Measurements from ENCODE around the gene HERC3. TPM values are rescaled to one million over a fixed set of nuclear protein-coding genes. Genes with fewer than 3 reads are reported as not detected.

Gene HERC3
- total and polyA plus RNA-seq, 4 donors, result 5.1 to 22.1 (median 10.0) TPM

- TF ChIP-seq NR2F2 (IDR thresholded peaks at IDR 0.05) (no peak), HNF4G (IDR thresholded peaks at IDR 0.05) (no peak), ZBTB33 (IDR thresholded peaks at IDR 0.05) (no peak), JUND (IDR thresholded peaks at IDR 0.05) (no peak)
- 95% methylated on average over 1 of the region's 1 CpG for WGBS
- Histone ChIP-seq H3K27ac (ENCODE audit: low read depth in 1 of 2, low read length in 2 of 2) (no peak overlapping the region), H3K9ac (ENCODE audit: low read depth in 1 of 2, low read length in 2 of 2) (no peak overlapping the region), H3K4me1 (ENCODE audit: control insufficient read depth in 4 of 4, insufficient read depth in 4 of 4, low read length in 3 of 4) (peaks cover 0 to 8% (median 3%) of the 10 kb centered on the region in 4 donors), H3K36me3 (ENCODE audit: control insufficient read depth in 4 of 4, insufficient read depth in 3 of 4, low read depth in 1 of 4, low read length in 3 of 4) (no peaks in the 10 kb centered on the region), H3K9me3 (ENCODE audit: control insufficient read depth in 4 of 4, low read length in 3 of 4) (peaks cover 0 to 3% (median 0%) of the 10 kb centered on the region in 4 donors), H3K27me3 (ENCODE audit: control insufficient read depth in 4 of 4, insufficient read depth in 4 of 4, low read length in 3 of 4) (no peaks in the 10 kb centered on the region), H3K4me3 (ENCODE audit: low read depth in 1 of 3, low read length in 3 of 3) (no peak overlapping the region)
- DNase-seq (ENCODE audit: low spot score), result no peak
Measured at GRCh38 chr4:88587306-88587705, 5.0 kb upstream of the HERC3 start.

GRCh38 chr4:88592600-88593448 lies 544 bp downstream of the HERC3 start:
- under 1% methylated on average over 89 of the region's 89 CpGs for whole genome bisulfite sequencing
- TF ChIP-seq, protein P1, sequence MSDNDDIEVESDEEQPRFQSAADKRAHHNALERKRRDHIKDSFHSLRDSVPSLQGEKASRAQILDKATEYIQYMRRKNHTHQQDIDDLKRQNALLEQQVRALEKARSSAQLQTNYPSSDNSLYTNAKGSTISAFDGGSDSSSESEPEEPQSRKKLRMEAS (IDR thresholded peaks at IDR 0.05), result peak; percentile 36
- no peak for TF ChIP-seq ZBTB33 (IDR thresholded peaks at IDR 0.05)
- TF ChIP-seq YY1 (IDR thresholded peaks at IDR 0.05), result peak; percentile 9
- TF ChIP-seq EGR1 (IDR thresholded peaks at IDR 0.05; ENCODE audit: low read depth in 2 of 2), result peak in 1 of 2 donors; percentile 61
- peak; percentile 28 for TF ChIP-seq SP1 (IDR thresholded peaks at IDR 0.05)
- H3K4me3 ChIP-seq (ENCODE audit: low read depth in 1 of 3, low read length in 3 of 3), result peak overlapping the region; percentile 38 to 97 (median 82)
- H3K9ac ChIP-seq (ENCODE audit: low read depth in 1 of 2, low read length in 2 of 2), result peak overlapping the region; percentile 45 to 74
- H3K4me1 ChIP-seq (ENCODE audit: control insufficient read depth in 4 of 4, insufficient read depth in 4 of 4, low read length in 3 of 4), result peaks cover 0 to 16% (median 3%) of the 10 kb centered on the region in 4 donors
- H3K36me3 ChIP-seq (ENCODE audit: control insufficient read depth in 4 of 4, insufficient read depth in 3 of 4, low read depth in 1 of 4, low read length in 3 of 4), result peaks cover under 1 to 5% (median 3%) of the 10 kb centered on the region in 4 donors
- no peaks in the 10 kb centered on the region for H3K27me3 ChIP-seq (ENCODE audit: control insufficient read depth in 4 of 4, insufficient read depth in 4 of 4, low read length in 3 of 4)
- H3K27ac ChIP-seq (ENCODE audit: low read depth in 1 of 2, low read length in 2 of 2), result peak overlapping the region; percentile 84 to 93
- H3K9me3 ChIP-seq (ENCODE audit: control insufficient read depth in 4 of 4, low read length in 3 of 4), result no peaks in the 10 kb centered on the region
- DNase-seq (ENCODE audit: low spot score), result peak; percentile 82

DNA sequence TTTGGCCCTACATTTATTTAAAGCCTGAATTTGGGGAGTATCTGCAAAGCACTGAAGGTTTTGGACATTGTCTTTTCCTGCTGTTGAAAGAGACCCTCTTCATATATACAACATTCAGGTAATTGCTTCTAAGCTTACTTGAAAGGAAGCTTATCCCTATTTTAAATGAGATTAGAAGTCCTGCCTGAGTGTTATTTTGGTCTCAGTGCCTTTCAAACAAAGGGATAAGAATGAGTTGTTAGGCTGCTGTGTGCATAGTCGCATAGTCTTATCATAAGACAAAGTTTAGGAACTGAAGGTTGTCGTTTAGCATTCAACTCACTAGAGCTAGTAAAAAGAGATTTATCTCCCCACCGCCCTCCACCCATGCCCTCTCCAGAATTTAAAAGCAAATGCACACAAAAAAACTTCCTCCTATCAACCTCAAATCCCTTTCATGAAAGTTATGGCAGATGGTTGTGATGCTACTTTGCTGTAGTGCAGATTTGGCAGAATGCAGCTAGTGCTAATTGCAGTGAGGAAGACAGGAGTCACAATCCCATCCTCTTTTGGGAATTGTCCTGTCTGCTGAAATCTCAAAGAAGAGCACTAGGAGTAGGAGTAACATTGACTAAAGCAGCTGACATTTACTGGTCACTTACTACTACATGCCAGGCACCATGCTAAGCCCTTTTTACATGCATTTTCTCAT lies 5.8 kb downstream of the HERC3 start:
- Histone ChIP-seq H3K4me3 (ENCODE audit: low read depth in 1 of 3, low read length in 3 of 3) (no peak overlapping the region), H3K36me3 (ENCODE audit: control insufficient read depth in 4 of 4, insufficient read depth in 3 of 4, low read depth in 1 of 4, low read length in 3 of 4) (peaks cover 2 to 13% (median 4%) of the 10 kb centered on the region in 4 donors), H3K4me1 (ENCODE audit: control insufficient read depth in 4 of 4, insufficient read depth in 4 of 4, low read length in 3 of 4) (peaks cover 0 to 10% (median 2%) of the 10 kb centered on the region in 4 donors), H3K9ac (ENCODE audit: low read depth in 1 of 2, low read length in 2 of 2) (no peak overlapping the region), H3K27me3 (ENCODE audit: control insufficient read depth in 4 of 4, insufficient read depth in 4 of 4, low read length in 3 of 4) (no peaks in the 10 kb centered on the region), H3K27ac (ENCODE audit: low read depth in 1 of 2, low read length in 2 of 2) (no peak overlapping the region), H3K9me3 (ENCODE audit: control insufficient read depth in 4 of 4, low read length in 3 of 4) (no peaks in the 10 kb centered on the region)
- TF ChIP-seq GABPA (IDR thresholded peaks at IDR 0.05 in 1 of 2, conservative IDR thresholded peaks at IDR 0.05 in 1 of 2) (no peak), HNF4G (IDR thresholded peaks at IDR 0.05) (no peak), SP1 (IDR thresholded peaks at IDR 0.05) (no peak), RAD21 (IDR thresholded peaks at IDR 0.05) (no peak), NR2F2 (IDR thresholded peaks at IDR 0.05) (no peak), YY1 (IDR thresholded peaks at IDR 0.05) (no peak)
- TF ChIP-seq, protein P2, sequence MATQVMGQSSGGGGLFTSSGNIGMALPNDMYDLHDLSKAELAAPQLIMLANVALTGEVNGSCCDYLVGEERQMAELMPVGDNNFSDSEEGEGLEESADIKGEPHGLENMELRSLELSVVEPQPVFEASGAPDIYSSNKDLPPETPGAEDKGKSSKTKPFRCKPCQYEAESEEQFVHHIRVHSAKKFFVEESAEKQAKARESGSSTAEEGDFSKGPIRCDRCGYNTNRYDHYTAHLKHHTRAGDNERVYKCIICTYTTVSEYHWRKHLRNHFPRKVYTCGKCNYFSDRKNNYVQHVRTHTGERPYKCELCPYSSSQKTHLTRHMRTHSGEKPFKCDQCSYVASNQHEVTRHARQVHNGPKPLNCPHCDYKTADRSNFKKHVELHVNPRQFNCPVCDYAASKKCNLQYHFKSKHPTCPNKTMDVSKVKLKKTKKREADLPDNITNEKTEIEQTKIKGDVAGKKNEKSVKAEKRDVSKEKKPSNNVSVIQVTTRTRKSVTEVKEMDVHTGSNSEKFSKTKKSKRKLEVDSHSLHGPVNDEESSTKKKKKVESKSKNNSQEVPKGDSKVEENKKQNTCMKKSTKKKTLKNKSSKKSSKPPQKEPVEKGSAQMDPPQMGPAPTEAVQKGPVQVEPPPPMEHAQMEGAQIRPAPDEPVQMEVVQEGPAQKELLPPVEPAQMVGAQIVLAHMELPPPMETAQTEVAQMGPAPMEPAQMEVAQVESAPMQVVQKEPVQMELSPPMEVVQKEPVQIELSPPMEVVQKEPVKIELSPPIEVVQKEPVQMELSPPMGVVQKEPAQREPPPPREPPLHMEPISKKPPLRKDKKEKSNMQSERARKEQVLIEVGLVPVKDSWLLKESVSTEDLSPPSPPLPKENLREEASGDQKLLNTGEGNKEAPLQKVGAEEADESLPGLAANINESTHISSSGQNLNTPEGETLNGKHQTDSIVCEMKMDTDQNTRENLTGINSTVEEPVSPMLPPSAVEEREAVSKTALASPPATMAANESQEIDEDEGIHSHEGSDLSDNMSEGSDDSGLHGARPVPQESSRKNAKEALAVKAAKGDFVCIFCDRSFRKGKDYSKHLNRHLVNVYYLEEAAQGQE (IDR thresholded peaks at IDR 0.05), result no peak
- WGBS, result 87% methylated on average over 3 of the region's 3 CpGs
- no peak for DNase-seq (ENCODE audit: low spot score)

Data from liver (tissue), 9 donors.